ENCODE data around the gene PCDHGA11.
"Not testable (repeated sequence)": the region's sequence is repeated elsewhere in the genome, so short reads cannot be mapped to it uniquely, and the experiment has no call there.

PCDHGA11 gene

GRCh38 chr5:141432308-141432707 lies 11.5 kb downstream of the PCDHGA11 start:
- H3K27ac Mint-ChIP-seq; intact Hi-C loops (cut with micrococcal nuclease); H3K4me3 Mint-ChIP-seq; H3K36me3 Mint-ChIP-seq (ENCODE audit: low read depth): not testable (repeated sequence)
- H3K4me1 Mint-ChIP-seq (ENCODE audit: low read depth): peaks cover 15% of the 10 kb centered on the region
- peaks cover 63% of the 10 kb centered on the region for H3K27me3 Mint-ChIP-seq
- peaks cover 31% of the 10 kb centered on the region for H3K9me3 Mint-ChIP-seq

DNA sequence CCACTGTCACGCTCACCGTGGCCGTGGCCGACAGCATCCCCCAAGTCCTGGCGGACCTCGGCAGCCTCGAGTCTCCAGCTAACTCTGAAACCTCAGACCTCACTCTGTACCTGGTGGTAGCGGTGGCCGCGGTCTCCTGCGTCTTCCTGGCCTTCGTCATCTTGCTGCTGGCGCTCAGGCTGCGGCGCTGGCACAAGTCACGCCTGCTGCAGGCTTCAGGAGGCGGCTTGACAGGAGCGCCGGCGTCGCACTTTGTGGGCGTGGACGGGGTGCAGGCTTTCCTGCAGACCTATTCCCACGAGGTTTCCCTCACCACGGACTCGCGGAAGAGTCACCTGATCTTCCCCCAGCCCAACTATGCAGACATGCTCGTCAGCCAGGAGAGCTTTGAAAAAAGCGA lies 11.9 kb downstream of the PCDHGA11 start:
- Mint-ChIP-seq H3K27me3 (peaks cover 62% of the 10 kb centered on the region), H3K4me1 (ENCODE audit: low read depth) (peaks cover 15% of the 10 kb centered on the region), H3K9me3 (peaks cover 31% of the 10 kb centered on the region)
- H3K4me3 Mint-ChIP-seq; intact Hi-C loops (cut with micrococcal nuclease); H3K27ac Mint-ChIP-seq; H3K36me3 Mint-ChIP-seq (ENCODE audit: low read depth): not testable (repeated sequence)

DNA sequence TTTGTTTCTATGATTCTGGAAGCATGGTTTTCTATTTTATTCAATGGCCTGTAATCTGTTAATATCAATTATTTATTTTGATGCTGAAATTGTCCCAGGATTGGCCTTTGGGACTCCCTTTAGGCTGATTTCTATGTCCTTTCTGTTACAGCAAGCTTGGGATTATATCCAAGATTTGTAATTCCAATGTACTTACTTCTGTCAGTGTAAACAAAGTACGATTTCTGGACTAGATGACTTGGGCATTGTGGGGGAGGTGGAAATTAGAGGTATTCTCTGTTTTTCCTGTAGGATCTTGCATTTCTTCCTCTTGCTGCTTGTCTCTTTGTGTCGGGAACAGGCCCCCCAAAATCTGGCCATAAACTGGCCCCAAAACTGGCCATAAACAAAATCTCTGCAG lies 13.2 kb downstream of the PCDHGA11 start:
- intact Hi-C loops (cut with micrococcal nuclease): no loop called here
- Mint-ChIP-seq H3K4me3 (no peak overlapping the region), H3K27me3 (peaks cover 50% of the 10 kb centered on the region), H3K27ac (no peak overlapping the region), H3K9me3 (peaks cover 31% of the 10 kb centered on the region), H3K36me3 (ENCODE audit: low read depth) (peaks cover 4% of the 10 kb centered on the region), H3K4me1 (ENCODE audit: low read depth) (peaks cover 15% of the 10 kb centered on the region)

DNA sequence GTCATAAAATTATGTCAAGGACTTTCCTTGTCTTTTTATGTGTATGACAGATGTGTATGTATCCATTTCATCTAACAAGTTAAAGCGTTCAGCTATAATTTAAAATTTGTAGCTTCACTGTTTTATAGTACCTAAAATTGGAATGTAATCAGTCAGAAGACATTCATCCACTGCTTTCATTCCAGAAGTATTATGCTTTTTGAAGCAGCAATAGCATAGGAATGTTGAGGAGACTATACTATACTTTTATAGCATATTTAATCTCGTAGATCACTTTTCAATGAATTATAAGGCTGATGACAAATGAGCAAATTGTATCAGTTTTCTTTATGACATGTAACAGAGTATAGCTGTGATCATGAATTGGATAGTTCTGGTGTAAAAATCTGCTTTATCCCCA lies 16.4 kb downstream of the PCDHGA11 start:
- peaks cover 11% of the 10 kb centered on the region for H3K9me3 Mint-ChIP-seq
- no peak overlapping the region for H3K4me3 Mint-ChIP-seq
- intact Hi-C loops (cut with micrococcal nuclease): no loop called here
- peaks cover 46% of the 10 kb centered on the region for H3K27me3 Mint-ChIP-seq
- H3K36me3 Mint-ChIP-seq (ENCODE audit: low read depth): peaks cover 4% of the 10 kb centered on the region
- no peak overlapping the region for H3K27ac Mint-ChIP-seq
- H3K4me1 Mint-ChIP-seq (ENCODE audit: low read depth): no peaks in the 10 kb centered on the region

- Mint-ChIP-seq H3K9me3 (no peaks in the 10 kb centered on the region), H3K36me3 (ENCODE audit: low read depth) (no peaks in the 10 kb centered on the region), H3K27ac (no peak overlapping the region), H3K27me3 (peaks cover 36% of the 10 kb centered on the region), H3K4me1 (ENCODE audit: low read depth) (no peaks in the 10 kb centered on the region), H3K4me3 (no peak overlapping the region)
- intact Hi-C loops (cut with micrococcal nuclease): no loop called here
These were observed 18.7 kb downstream of the PCDHGA11 start for GRCh38 chr5:141439411-141440141.

GRCh38 chr5:141440341-141440740 lies 19.5 kb downstream of the PCDHGA11 start:
- H3K4me3 Mint-ChIP-seq: no peak overlapping the region
- no peak overlapping the region for H3K27ac Mint-ChIP-seq
- no peaks in the 10 kb centered on the region for H3K9me3 Mint-ChIP-seq
- no peaks in the 10 kb centered on the region for H3K4me1 Mint-ChIP-seq (ENCODE audit: low read depth)
- intact Hi-C loops (cut with micrococcal nuclease): no loop called here
- no peaks in the 10 kb centered on the region for H3K36me3 Mint-ChIP-seq (ENCODE audit: low read depth)
- peaks cover 35% of the 10 kb centered on the region for H3K27me3 Mint-ChIP-seq

DNA sequence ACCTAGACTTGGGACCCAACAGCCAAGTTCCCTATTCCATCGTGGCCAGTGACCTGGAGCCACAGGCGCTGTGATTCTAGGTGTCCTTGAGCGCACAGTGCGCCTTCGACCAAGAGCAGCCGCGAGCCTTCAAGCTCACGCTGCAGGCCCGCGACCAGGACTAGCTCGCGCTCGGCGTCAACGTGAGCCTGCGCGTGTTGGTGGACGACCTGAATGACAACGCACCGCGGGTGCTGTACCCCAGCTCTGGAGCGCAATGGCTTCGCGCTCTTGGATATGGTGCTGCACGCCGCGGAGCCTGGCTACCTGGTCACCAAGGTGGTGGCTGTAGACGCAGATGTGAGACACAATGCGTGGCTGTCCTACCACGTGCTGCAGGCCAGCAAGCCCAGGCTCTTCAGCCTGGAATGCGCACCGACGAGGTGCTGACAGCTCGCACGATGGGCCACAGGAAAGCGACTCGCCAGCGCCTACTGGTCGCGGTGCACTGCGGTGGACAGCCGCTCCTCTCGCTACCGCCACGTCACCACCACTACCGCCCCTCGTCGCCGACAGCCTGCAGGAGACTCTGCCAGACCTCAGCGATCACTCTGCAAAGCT lies 20.8 kb downstream of the PCDHGA11 start:
- Mint-ChIP-seq H3K4me3 (no peak overlapping the region), H3K27ac (no peak overlapping the region), H3K9me3 (no peaks in the 10 kb centered on the region), H3K36me3 (ENCODE audit: low read depth) (no peaks in the 10 kb centered on the region), H3K4me1 (ENCODE audit: low read depth) (no peaks in the 10 kb centered on the region), H3K27me3 (peaks cover 36% of the 10 kb centered on the region)
- intact Hi-C loops (cut with micrococcal nuclease): no loop called here

- intact Hi-C loops (cut with micrococcal nuclease): no loop called here
- H3K4me3 Mint-ChIP-seq: no peak overlapping the region
- no peak overlapping the region for H3K27ac Mint-ChIP-seq
- peaks cover 6% of the 10 kb centered on the region for H3K4me1 Mint-ChIP-seq (ENCODE audit: low read depth)
- no peaks in the 10 kb centered on the region for H3K36me3 Mint-ChIP-seq (ENCODE audit: low read depth)
- H3K27me3 Mint-ChIP-seq: peaks cover 11% of the 10 kb centered on the region
- no peaks in the 10 kb centered on the region for H3K9me3 Mint-ChIP-seq
These were observed 44.5 kb downstream of the PCDHGA11 start for GRCh38 chr5:141465351-141465750.
